Right atrium auricular region (tissue), 2 donors: ENCODE measurements around the gene ULK2. TPM values are rescaled to one million over a fixed set of nuclear protein-coding genes. Genes with fewer than 3 reads are reported as not detected.
A peak's percentile ranks its signal among the peaks of the same experiment; 100 is the strongest.

Experiments
- DNase-seq: peaks from one replicate; pipeline ENCODE4 v3.0.0-alpha.2; 2019; ENCODE audit warnings: low spot score
- H3K27ac ChIP-seq, 2 donors: fragments of 200-600 bp; sonication (generic); 1 replicate in 1 of 2; 2 replicates in 1 of 2; pipeline ENCODE4 v1.5.1; 2016 to 2019
- H3K27me3 ChIP-seq, 2 donors: fragments of 200-600 bp; sonication (generic); one replicate each; pipeline versions ENCODE4 v1.5.1 to v1.6.0; 2017 to 2019
- H3K36me3 ChIP-seq: fragments of 200-600 bp; sonication (generic); one replicate; pipeline ENCODE4 v1.5.1; 2016
- H3K4me1 ChIP-seq, 2 donors: fragments of 200-600 bp; sonication (generic); one replicate each; pipeline versions ENCODE4 v1.5.1 to v1.6.0; 2017 to 2019
- H3K4me3 ChIP-seq, 2 donors: fragments of 200-600 bp; sonication (generic); 1 replicate in 1 of 2; 2 replicates in 1 of 2; pipeline ENCODE4 v1.5.1; 2017 to 2019; ENCODE audit warnings: mild to moderate bottlenecking in 1 of 2, moderate library complexity in 1 of 2
- H3K9me3 ChIP-seq, 2 donors: fragments of 200-600 bp; sonication (generic); one replicate each; pipeline ENCODE4 v1.5.1; 2019
- total RNA-seq, 2 donors: library from RNA; depleted of rRNA; stranded (reverse); fragments of >200 nt; gene quantifications; one replicate each; pipeline ENCODE4 v1.1.0, GENCODE V29; 2016
- TF ChIP-seq, protein P1 (sequence below), 2 donors: fragments of 200-600 bp; sonication (generic); IDR thresholded peaks; one replicate each; pipeline ENCODE4 v1.5.1; 2019; ENCODE audit warnings: antibody characterized with exemption in 2 of 2

ULK2 gene
- total RNA-seq, 2 donors from 2014 or later: 18.4 to 20.3 TPM

DNA sequence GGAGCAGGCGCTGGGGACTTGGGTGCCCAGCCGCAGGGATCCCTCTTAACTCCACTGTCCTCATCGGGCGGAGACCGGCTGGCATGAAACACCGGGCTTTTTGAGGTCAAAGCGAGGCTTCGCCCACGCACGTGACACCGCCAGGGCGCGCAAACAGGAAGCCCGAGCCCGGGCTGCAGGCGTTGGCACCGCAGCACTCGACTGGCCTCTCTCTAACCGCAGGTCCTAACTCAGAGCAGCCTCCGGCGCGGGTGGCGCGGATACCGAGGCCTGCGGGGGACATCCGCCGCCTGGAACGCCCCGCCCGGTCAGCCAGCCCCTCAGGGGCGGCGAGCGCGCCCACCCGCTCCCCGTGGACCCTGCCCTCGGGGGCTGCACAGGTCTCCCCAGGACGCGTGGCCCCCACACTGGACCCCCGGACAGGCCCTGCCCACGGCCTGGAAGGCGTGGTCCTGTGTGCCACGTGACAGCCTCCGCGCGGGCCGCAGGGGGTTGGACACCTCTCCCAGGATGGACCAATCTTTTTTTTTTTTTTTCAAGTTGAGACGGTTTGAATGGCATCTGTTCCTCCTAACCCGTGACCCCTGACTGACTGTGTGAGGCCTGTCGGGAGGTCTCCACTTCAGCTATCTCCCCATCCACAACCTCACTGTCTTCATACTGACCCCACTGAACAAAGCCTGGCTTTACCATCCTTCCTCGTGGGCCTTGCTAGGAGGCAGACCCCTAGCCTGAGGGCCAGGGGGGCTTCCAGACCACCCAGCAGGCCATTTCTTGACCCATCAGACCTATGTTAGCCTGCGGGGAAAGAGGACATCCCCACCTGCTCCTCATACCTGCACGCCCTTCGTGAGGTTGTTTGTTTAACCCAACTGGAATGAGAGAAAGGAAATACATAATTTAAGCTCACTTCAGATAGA is 143.0 kb downstream of the ULK2 start:
- Histone ChIP-seq H3K4me1 (peaks cover 0 to 46% of the 10 kb centered on the region in 2 donors), H3K4me3 (peak overlapping the region in 1 of 2 donors; percentile 26), H3K36me3 (no peaks in the 10 kb centered on the region), H3K27ac (peak overlapping the region; percentile 24 to 37), H3K9me3 (no peaks in the 10 kb centered on the region), H3K27me3 (no peaks in the 10 kb centered on the region)
- TF ChIP-seq, protein P1, sequence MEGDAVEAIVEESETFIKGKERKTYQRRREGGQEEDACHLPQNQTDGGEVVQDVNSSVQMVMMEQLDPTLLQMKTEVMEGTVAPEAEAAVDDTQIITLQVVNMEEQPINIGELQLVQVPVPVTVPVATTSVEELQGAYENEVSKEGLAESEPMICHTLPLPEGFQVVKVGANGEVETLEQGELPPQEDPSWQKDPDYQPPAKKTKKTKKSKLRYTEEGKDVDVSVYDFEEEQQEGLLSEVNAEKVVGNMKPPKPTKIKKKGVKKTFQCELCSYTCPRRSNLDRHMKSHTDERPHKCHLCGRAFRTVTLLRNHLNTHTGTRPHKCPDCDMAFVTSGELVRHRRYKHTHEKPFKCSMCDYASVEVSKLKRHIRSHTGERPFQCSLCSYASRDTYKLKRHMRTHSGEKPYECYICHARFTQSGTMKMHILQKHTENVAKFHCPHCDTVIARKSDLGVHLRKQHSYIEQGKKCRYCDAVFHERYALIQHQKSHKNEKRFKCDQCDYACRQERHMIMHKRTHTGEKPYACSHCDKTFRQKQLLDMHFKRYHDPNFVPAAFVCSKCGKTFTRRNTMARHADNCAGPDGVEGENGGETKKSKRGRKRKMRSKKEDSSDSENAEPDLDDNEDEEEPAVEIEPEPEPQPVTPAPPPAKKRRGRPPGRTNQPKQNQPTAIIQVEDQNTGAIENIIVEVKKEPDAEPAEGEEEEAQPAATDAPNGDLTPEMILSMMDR (IDR thresholded peaks at IDR 0.05): no peak
- DNase-seq: peak; percentile 69

DNA sequence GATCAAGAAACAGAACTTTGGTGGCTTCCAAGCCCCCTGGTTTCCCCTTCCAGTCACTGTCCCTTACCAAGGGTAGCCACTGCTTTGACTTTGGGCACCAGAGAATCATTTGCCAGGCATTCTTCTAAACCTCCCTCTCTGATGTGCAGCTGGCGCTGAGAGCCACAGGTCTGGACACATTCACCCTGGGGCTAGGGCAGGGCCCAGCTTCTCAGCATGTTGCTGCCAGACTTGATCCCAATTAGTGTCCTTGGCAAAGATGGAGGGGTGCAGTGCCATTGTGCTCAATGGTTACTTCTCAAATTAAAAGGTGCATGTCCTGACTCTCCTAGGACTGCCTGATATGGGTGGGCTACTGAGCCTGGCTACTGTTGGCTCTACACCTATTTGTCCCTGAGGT is 143.8 kb downstream of the ULK2 start:
- Histone ChIP-seq H3K36me3 (no peaks in the 10 kb centered on the region), H3K9me3 (no peaks in the 10 kb centered on the region), H3K4me3 (no peak overlapping the region), H3K27me3 (no peaks in the 10 kb centered on the region), H3K4me1 (peaks cover 0 to 40% of the 10 kb centered on the region in 2 donors), H3K27ac (peak overlapping the region in 1 of 2 donors; percentile 37)
- TF ChIP-seq, protein P1 (IDR thresholded peaks at IDR 0.05): no peak
- no peak for DNase-seq

Other genes starting within 250 kb of the ULK2 start
- 10 to 100 TPM; 45.8 to 52.3 TPM for gene ALDH3A2, start 219.2 kb downstream of the ULK2 start, total RNA-seq
- not detected for gene SLC47A2, start 151.4 kb downstream of the ULK2 start, total RNA-seq
- 1 to 10 TPM in 1 of 2 donors, under 1 TPM in 1; 0.22 to 1.8 TPM for gene ALDH3A1, start 119.6 kb downstream of the ULK2 start, total RNA-seq
- gene AKAP10, start 109.9 kb upstream of the ULK2 start, total RNA-seq: 10 to 100 TPM; 14.4 to 16.5 TPM
- gene SPECC1, start 141.4 kb upstream of the ULK2 start, total RNA-seq: 10 to 100 TPM; 10.3 to 13.5 TPM